ENCODE results near the gene KCNC1.

The KCNC1 gene

DNA sequence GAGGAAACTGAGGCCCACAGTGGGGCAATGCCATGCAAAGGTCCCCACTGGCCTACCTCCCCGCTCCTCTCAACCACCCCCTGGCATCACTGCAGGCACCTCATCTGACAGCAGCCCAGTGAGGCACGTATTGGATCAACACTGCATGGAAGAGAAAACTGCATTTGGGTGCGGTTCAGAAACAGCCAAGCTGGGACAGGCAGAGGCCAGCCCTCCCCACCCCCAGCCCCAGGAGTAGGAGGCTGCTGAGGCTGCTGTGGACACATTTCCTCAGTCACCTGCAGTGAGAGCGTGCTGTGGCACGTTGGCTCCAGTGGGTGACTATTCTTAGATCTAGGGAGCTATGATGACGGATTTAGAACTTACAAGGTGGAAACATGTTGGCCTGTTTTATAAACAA lies 63.7 kb downstream of the KCNC1 start:
- no peak for DNase-seq

GRCh38 chr11:17798716-17799115 lies 64.1 kb downstream of the KCNC1 start:
- no peak for DNase-seq

DNA sequence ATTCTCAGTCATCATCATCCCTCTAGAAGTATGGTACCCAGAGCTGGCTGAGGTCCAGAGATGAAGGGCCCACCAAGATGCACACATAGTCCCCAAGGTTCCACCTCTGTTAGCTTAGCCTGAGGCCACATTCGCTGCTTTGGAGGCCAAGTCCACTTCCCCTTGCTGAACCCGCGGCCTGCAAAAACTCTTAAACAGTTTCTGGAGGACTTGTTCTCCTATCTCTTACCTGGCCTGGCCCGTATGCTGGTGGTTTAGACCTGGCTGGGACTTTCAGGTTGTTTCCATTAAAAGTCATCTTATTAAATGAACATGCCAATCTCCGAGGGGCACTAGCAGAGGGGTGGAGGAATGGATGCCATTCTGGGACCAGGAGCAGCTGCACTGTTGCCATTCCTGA lies 64.6 kb downstream of the KCNC1 start:
- DNase-seq: no peak

- DNase-seq: no peak
Observed at GRCh38 chr11:17801166-17801565, 66.6 kb downstream of the KCNC1 start.

DNA sequence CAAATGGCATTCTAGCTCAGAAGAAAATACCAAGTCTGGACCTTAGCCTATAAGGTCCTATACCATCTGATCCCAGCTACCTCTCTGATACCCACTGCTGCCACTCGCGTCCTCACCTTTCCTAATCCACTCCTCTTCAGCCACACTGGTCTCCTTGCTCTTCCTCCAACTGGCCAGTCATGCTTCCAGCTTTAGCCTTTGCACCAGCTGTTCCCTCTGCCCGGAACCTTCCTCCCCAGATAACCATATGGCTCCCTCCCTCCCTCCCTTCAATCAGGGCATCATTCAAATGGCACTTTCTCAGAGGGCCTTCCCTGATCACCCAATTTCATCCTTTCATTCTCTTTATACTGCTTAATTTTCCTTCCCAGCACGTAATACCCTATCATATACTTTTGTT lies 67.9 kb downstream of the KCNC1 start:
- no peak for DNase-seq

GRCh38 chr11:17803754-17804334 lies 69.3 kb downstream of the KCNC1 start:
- DNase-seq: no peak

DNA sequence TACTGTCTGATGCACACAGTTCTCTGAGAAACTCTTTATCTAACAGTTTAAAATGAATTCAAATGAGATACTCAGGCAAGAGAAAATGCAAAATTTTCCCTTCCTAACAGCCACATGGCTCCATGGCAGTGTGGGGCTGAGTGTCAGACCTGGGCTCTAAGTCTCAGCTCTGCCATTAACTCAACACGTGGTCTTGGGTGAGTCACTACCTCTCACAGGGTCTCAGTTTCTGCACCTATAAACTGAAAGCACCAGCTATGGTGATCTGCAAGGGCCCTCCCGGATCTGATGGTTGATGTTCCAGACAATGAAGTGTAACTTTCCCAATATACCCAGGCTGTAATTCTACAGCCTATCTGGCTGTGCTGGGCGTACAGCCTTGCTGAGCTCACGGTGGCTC lies 70.5 kb downstream of the KCNC1 start:
- DNase-seq: no peak

DNA sequence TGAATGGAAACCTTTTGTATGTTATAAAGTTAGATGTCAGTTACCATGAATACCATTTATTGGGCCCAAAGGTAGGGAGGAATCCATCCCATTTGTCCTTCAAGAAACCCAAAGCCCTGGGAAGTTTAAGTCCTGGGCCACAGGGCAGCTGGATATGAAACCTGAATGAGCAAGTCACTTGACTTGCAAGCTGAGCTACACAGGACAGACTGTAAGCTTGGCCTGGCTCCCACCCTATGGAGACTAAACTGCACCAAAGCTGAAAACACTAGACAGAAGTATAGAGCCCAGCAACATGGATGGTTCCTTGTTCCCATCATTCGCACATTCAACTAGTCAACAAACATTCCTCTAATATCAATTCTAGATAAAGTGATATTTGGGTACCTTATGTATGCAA lies 71.3 kb downstream of the KCNC1 start:
- no peak for DNase-seq

DNA sequence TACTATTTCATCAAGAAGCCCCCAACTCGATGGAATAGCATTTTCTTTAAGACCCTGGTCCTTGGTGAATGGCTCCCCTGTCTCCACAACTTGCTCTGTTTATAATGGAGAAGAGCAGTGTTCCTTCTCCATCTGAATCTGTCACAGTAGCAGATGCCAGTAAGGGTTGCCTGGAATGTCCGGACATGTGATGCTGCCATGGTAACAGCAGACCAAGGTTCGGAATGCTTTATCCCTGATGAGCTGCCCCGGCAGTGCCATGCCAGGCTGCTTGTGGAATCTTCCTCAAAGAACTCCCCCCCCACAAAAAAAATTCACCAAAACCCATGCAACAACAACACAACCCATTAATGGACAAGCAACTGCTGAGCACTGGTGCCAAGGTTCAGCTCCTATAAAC lies 72.5 kb downstream of the KCNC1 start:
- no peak for DNase-seq

GRCh38 chr11:17810041-17810440 lies 75.5 kb downstream of the KCNC1 start:
- no peak for DNase-seq

DNA sequence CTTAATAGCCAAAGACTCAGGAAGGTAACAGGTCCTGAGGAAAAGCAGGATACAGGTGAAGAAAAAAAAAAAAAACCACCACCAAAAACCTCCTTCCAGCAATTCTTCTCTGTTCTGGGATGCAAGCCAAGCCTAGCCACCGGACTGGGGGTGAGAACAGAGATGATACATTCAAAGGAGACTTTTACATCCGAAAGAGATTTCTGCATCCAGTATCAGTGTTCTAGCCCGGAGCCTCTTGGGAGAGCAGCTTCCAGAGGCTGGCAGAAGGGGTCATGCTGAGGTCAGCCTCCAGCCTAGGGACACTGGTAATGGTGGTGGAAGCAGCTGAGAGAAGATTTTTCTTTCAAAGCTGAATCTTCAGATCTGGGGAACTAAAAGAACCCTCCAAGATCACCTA lies 76.2 kb downstream of the KCNC1 start:
- DNase-seq: no peak

DNA sequence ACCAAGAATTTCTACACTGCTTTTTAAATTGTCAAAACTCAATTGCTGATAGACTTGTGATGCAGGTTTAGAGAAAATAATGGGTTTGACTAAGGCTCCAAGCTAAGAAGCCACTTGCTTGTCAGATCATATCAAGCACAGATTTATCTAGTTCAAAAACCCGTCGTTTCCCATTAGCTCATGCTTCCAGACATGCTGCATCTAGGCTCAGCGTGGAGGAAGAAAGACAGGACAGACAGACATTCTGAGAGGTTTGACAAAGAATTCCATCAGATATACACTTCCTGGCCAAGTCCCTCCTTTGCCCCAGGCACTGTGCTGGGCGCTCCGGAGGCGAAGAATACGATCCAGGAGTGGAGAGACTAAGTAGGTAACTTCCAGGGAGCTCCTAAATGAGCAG lies 76.8 kb downstream of the KCNC1 start:
- DNase-seq: no peak

GRCh38 chr11:17812091-17812864 lies 77.7 kb downstream of the KCNC1 start:
- DNase-seq: no peak

- no peak for DNase-seq
Observed at GRCh38 chr11:17812865-17813187, 78.2 kb downstream of the KCNC1 start.

GRCh38 chr11:17813391-17814059 lies 78.9 kb downstream of the KCNC1 start:
- DNase-seq: no peak

DNA sequence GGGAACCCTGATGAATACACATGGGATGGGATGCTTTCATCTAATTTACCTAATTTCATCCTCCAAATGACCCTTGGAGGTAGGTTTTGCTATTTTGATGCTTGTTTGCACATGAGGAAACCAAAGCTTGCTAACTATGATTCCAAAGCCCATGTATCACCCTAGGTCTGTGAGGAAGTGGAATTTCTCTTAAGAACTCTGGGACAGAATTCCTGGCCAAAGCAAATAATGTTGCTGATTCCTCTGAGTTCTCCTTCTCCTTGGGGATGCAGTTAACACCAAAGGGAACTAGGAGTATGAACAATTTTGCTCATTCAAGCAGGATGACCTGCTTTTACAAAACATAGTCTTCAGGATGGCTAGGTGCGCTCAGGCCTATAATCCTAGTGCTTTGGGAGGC lies 80.0 kb downstream of the KCNC1 start:
- DNase-seq: no peak

DNA sequence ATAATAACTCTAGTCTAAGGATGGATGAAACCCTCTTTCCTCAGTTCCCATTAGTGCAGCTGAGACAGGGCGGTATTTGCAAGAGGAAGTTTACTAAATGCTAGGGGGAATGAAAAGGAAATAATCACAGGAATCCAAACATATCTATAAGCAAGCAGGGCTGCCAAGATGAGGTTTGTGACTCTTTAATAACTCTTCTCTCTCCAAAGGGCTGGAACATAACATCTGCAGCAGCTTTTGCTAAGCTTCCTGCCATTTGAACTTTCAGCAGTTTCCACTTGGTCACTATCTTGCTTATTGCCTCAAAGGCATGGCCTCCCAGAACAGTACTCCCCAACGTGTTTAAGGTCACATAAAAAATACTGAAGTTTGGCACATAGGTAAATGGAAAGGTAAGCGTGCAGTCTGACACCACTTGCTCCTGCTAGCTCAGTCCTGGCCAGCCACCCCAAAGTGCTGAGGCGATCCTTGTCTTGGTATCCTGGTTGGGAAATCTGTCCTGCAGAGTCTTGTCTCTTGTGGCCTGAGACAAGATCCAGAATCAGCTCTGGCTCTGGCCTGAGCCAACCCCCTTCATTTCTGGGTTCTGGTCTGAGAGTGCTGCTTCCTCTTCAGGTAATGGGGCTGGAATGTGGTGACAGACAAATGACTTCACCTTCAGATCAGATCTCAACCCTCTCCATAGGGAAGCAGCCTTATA lies 81.8 kb downstream of the KCNC1 start:
- DNase-seq: no peak

- DNase-seq: no peak
Observed at GRCh38 chr11:17821648-17822400, 87.2 kb downstream of the KCNC1 start.

DNA sequence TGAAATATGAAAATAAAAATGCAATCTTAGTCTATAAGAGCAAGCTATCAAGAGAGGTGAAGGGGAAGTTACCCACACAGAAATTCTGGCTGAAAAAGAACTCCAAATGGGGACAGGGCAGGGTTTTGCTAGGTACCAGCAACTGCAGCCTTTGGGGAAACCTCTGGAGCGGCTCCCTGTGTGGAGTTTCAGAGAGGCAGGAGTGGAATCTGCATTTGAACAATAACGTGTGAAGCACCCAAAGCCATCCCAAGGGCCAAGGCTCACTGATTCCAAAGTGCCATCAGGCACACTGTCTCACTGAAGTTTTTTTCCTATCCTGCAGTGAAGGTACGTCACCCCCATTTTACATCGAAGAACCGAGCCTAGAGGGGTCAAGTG lies 87.8 kb downstream of the KCNC1 start:
- no peak for DNase-seq

DNA sequence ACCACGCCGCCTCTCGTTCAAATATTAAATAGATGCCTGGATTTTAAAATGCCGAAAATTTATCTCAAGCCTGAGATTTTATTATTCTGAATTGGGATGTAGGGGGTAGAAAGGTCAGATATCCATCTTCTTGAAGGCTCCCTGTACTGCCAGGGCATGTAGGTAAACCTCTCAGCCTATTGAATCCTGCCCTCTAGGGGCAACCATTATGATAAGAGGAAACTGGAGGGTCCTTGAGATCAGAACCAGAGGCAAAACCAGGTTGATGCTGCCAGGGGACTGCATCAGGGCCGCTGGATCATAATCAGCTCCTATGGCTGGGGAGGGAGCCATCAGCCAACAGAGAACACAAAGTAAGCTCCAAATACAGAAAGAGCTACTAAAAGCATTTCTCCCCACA lies 92.4 kb downstream of the KCNC1 start:
- DNase-seq: peak in 1 of 2 experiments; percentile 25

- DNase-seq: no peak
Observed at GRCh38 chr11:17828311-17828751, 93.8 kb downstream of the KCNC1 start.

GRCh38 chr11:17831228-17831627 lies 96.6 kb downstream of the KCNC1 start:
- DNase-seq: no peak

DNA sequence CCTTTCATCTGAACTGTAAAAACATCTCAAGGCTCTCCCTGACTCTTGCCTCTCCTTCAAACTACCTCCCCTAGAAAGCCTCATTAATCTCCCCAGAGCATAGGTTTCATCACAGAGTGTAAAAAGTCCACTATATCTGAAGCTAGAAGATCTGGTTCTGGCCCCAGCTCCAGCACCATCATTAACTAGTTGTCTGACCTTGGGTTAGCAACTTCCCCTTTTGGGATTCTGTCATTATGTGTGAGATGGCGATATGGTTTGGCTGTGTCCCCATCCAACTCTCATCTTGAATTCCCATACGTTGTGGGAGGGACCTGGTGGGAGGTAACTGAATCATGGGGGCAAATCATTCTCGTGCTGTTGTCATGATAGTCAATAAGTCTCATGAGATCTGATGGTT lies 97.3 kb downstream of the KCNC1 start:
- DNase-seq: no peak
